K562 (cell line): ENCODE measurements around the gene C19orf67. TPM values are rescaled to one million over a fixed set of nuclear protein-coding genes. Genes with fewer than 3 reads are reported as not detected.
A peak's percentile ranks its signal among the peaks of the same experiment; 100 is the strongest.

Experiments used
- CCNT2 ChIP-seq: IDR thresholded peaks from 2 replicates; pipeline ENCODE4 v1.6.1; 2011; ENCODE audit warnings: borderline replicate concordance, low read depth, mild to moderate bottlenecking, moderate library complexity, mixed read lengths, low read length; ENCODE audit not compliant: insufficient read length; ENCODE audit errors: extremely low read depth
- HBP1 ChIP-seq: fragments of 450-650 bp; formaldehyde crosslinking; IDR thresholded peaks from 2 replicates; pipeline ENCODE4 v1.4.0; 2022; ENCODE audit warnings: missing genetic modification characterization
- HMGXB4 ChIP-seq: sonication (generic); formaldehyde crosslinking; IDR thresholded peaks from 2 replicates; pipeline ENCODE4 v1.8.1; 2023; ENCODE audit warnings: mild to moderate bottlenecking, missing genetic modification reagents
- JUNB ChIP-seq: fragments of 450-650 bp; formaldehyde crosslinking; conservative IDR thresholded peaks from 2 replicates; pipeline ENCODE4 v1.4.0; 2020; ENCODE audit warnings: mild to moderate bottlenecking
- KAT7 ChIP-seq: sonication (generic); formaldehyde crosslinking; IDR thresholded peaks from 2 replicates; pipeline ENCODE4 v1.8.0; 2022; ENCODE audit warnings: missing genetic modification reagents, mild to moderate bottlenecking, borderline replicate concordance
- LEF1 ChIP-seq: fragments of 450-650 bp; IDR thresholded peaks from 2 replicates; pipeline ENCODE4 v1.6.1; 2016; ENCODE audit warnings: mild to moderate bottlenecking
- MCM3 ChIP-seq: fragments of 450-650 bp; IDR thresholded peaks from 2 replicates; pipeline ENCODE4 v1.6.1; 2016
- NCOA1 ChIP-seq: fragments of 450-650 bp; IDR thresholded peaks from 2 replicates; pipeline ENCODE4 v1.6.1; 2016; ENCODE audit warnings: low read depth
- NFIX ChIP-seq: fragments of 250-450 bp; sonication (Bioruptor Pico); IDR thresholded peaks from 2 replicates; pipeline ENCODE4 v1.4.0; 2020; ENCODE audit warnings: low read depth, mild to moderate bottlenecking, moderate library complexity
- PBX2 ChIP-seq, 2 experiments: IDR thresholded peaks in 1 of 2; conservative IDR thresholded peaks in 1 of 2; 2 replicates each; pipeline ENCODE4 v1.6.1; 2016; ENCODE audit warnings: low read depth in 2 of 2, mild to moderate bottlenecking in 1 of 2, missing compliant biosample characterization in 1 of 2, missing genetic modification characterization in 1 of 2, moderate library complexity in 1 of 2
- PCBP1 ChIP-seq: fragments of 200-400 bp; formaldehyde crosslinking; IDR thresholded peaks from 2 replicates; pipeline ENCODE4 v1.6.1; 2018; ENCODE audit warnings: mild to moderate bottlenecking, low read depth, low read length; ENCODE audit not compliant: poor library complexity, severe bottlenecking
- POLR2A ChIP-seq: fragments of 450-650 bp; conservative IDR thresholded peaks from 2 replicates; pipeline ENCODE4 v1.6.1; 2016
- RBM14 ChIP-seq: fragments of 200-400 bp; formaldehyde crosslinking; IDR thresholded peaks from 2 replicates; pipeline ENCODE4 v1.6.1; 2018; ENCODE audit warnings: low read depth, mild to moderate bottlenecking, low read length, moderate library complexity, borderline replicate concordance; ENCODE audit not compliant: insufficient read depth
- SRF ChIP-seq, 2 experiments: fragments of 250-450, 450-650 bp in 1 of 2; sonication (Bioruptor Pico) in 1 of 2; sonication (generic) in 1 of 2; formaldehyde crosslinking; IDR thresholded peaks; 2 replicates each; pipeline versions ENCODE4 v1.5.0 to v1.5.1; 2020 to 2022; ENCODE audit warnings: mild to moderate bottlenecking in 1 of 2, missing genetic modification reagents in 1 of 2
- TAL1 ChIP-seq: fragments of 450-650 bp; IDR thresholded peaks from 2 replicates; pipeline ENCODE4 v1.6.1; 2016; ENCODE audit warnings: mild to moderate bottlenecking
- TARDBP ChIP-seq: fragments of 450-650 bp; IDR thresholded peaks from 2 replicates; pipeline ENCODE4 v1.6.1; 2016
- ZFX ChIP-seq: sonication (generic); formaldehyde crosslinking; IDR thresholded peaks from 2 replicates; pipeline ENCODE4 v1.8.0; 2022; ENCODE audit warnings: mild to moderate bottlenecking, missing genetic modification reagents, moderate library complexity
- ZNF561 ChIP-seq: fragments of 450-650 bp; formaldehyde crosslinking; conservative IDR thresholded peaks from 2 replicates; pipeline ENCODE4 v1.4.0; 2020; ENCODE audit warnings: mild to moderate bottlenecking, moderate library complexity
- polyA plus RNA-seq, 8 experiments: library from polyadenylated mRNA; depleted of rRNA in 4 of 8; stranded (reverse) in 5 of 8; unstranded in 3 of 8; fragments of >200 nt; fragmentation: Nextera tagmentation in 2 of 8; fragmentation: Illumina TruSeq in 1 of 8; extraction: Ambion mirVana in 2 of 8; extraction: Trizol in 1 of 8; gene quantifications; 2 replicates each; pipeline versions ENCODE4 v1.2.1 to v1.2.3, GENCODE V29; 2011 to 2014; ENCODE audit warnings: inconsistent platforms in 1 of 8, missing spikeins in 1 of 8
- total RNA-seq, 7 experiments: library from RNA; depleted of rRNA in 6 of 7; stranded (reverse); fragments of >200 nt in 6 of 7; fragmentation: Illumina TruSeq in 2 of 7; extraction: Trizol in 2 of 7; gene quantifications; 2 replicates each; pipeline versions ENCODE4 v1.2.1 to v1.2.3, GENCODE V29; 2011 to 2021; ENCODE audit warnings: low replicate concordance in 1 of 7
- TF ChIP-seq, protein P1 (sequence below): fragments of 250-450 bp; sonication (Bioruptor Pico); IDR thresholded peaks from 2 replicates; pipeline ENCODE4 v1.5.0; 2020; ENCODE audit warnings: mild to moderate bottlenecking, borderline replicate concordance

Gene C19orf67
- total and polyA plus RNA-seq, 9 of the 15 experiments (the other 6 are each of a cell fraction or from before 2014, with no cell fraction given): 0.29 to 1.8 (median 0.51) TPM; not detected in 3

- TF ChIP-seq PBX2 (CRISPR knock-in tag; IDR thresholded peaks at IDR 0.05; ENCODE audit: low read depth) (no peak), PBX2 (tag; conservative IDR thresholded peaks at IDR 0.05; ENCODE audit: low read depth) (no peak), TARDBP (no peak), POLR2A (0 out of 2 replicates have a peak, but pooled peaks have one; percentile 32), KAT7 (no peak), TAL1 (no peak), RBM14 (no peak), PCBP1 (peak; percentile 14), ZFX (CRISPR knock-in tag) (peak; percentile 70), SRF (CRISPR knock-in tag; IDR thresholded peaks at IDR 0.05) (no peak), CCNT2 (peak; percentile 75), HBP1 (CRISPR knock-in tag) (no peak), HMGXB4 (CRISPR knock-in tag) (no peak), MCM3 (no peak), ZNF561 (no peak), NCOA1 (no peak), NFIX (CRISPR knock-in tag) (no peak), JUNB (CRISPR knock-in tag) (no peak), LEF1 (no peak)
- TF ChIP-seq, protein P1, sequence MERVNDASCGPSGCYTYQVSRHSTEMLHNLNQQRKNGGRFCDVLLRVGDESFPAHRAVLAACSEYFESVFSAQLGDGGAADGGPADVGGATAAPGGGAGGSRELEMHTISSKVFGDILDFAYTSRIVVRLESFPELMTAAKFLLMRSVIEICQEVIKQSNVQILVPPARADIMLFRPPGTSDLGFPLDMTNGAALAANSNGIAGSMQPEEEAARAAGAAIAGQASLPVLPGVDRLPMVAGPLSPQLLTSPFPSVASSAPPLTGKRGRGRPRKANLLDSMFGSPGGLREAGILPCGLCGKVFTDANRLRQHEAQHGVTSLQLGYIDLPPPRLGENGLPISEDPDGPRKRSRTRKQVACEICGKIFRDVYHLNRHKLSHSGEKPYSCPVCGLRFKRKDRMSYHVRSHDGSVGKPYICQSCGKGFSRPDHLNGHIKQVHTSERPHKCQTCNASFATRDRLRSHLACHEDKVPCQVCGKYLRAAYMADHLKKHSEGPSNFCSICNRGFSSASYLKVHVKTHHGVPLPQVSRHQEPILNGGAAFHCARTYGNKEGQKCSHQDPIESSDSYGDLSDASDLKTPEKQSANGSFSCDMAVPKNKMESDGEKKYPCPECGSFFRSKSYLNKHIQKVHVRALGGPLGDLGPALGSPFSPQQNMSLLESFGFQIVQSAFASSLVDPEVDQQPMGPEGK (CRISPR knock-in tag): no peak
These were observed 12.2 kb downstream of the C19orf67 start (continued) for GRCh38 chr19:14073261-14073924.
